H1 (cell line): ENCODE data around the gene ADGRG1. TPM values are rescaled to one million over a fixed set of nuclear protein-coding genes. Genes with fewer than 3 reads are reported as not detected.

Experiments used
- CTCF ChIA-PET: fragments of 300-600 bp; sonication (Branson Sonifier 250); formaldehyde crosslinking; loops from one replicate; lab custom pipeline; 2021; ENCODE audit not compliant: partially characterized antibody; lab: Charles Lee
- POLR2A ChIA-PET: fragments of 300-600 bp; sonication (Branson Sonifier 250); formaldehyde crosslinking; loops from one replicate; lab custom pipeline; 2021; ENCODE audit warnings: inconsistent platforms; ENCODE audit not compliant: partially characterized antibody; lab: Charles Lee
- DNase-seq, 2 experiments: peaks; one replicate each; pipeline versions ENCODE4 v3.0.0 to v3.0.0-alpha.2; 2010 to 2022; ENCODE audit warnings: low spot score in 2 of 2, low read depth in 1 of 2, mixed read lengths in 1 of 2
- FAIRE-seq: peaks from 2 replicates; lab custom pipeline; 2011; peaks lifted over from hg19 to GRCh38; lab: Jason Lieb, UNC
- H2AFZ ChIP-seq: 2 replicates; pipeline ENCODE4 v1.8.1; 2012; ENCODE audit warnings: low read length, inconsistent platforms
- H2AK5ac ChIP-seq: 2 replicates; pipeline ENCODE4 v1.6.1; 2013; ENCODE audit warnings: low read depth, low read length
- H2BK120ac ChIP-seq: replicated peaks from 2 replicates; pipeline ENCODE3; 2013; ENCODE audit warnings: low read depth, low read length, inconsistent platforms
- H2BK12ac ChIP-seq: 2 replicates; pipeline ENCODE4 v1.6.1; 2013; ENCODE audit warnings: low read depth, low read length
- H2BK15ac ChIP-seq: 2 replicates; pipeline ENCODE4 v1.6.1; 2013; ENCODE audit warnings: low read length
- H2BK20ac ChIP-seq: 2 replicates; pipeline ENCODE4 v1.6.1; 2013; ENCODE audit warnings: low read length
- H2BK5ac ChIP-seq: 2 replicates; pipeline ENCODE4 v1.6.1; 2013; ENCODE audit warnings: low read depth, low read length
- H3K14ac ChIP-seq: 2 replicates; pipeline ENCODE4 v1.6.1; 2013; ENCODE audit warnings: inconsistent platforms; ENCODE audit not compliant: insufficient read length
- H3K18ac ChIP-seq: 2 replicates; pipeline ENCODE4 v1.6.1; 2013; ENCODE audit warnings: low read length; ENCODE audit errors: extremely low read depth
- H3K23ac ChIP-seq: 2 replicates; pipeline ENCODE4 v1.6.1; 2013; ENCODE audit warnings: inconsistent platforms; ENCODE audit not compliant: insufficient read length
- H3K23me2 ChIP-seq: 2 replicates; pipeline ENCODE4 v1.6.1; 2013; ENCODE audit warnings: low read depth, low read length
- H3K27ac ChIP-seq: 2 replicates; pipeline ENCODE4 v1.6.1; 2011; ENCODE audit warnings: low read depth, low read length, inconsistent platforms
- H3K27me3 ChIP-seq, 4 experiments: replicated peaks in 1 of 4; 1 replicate in 1 of 4; 2 replicates in 3 of 4; pipeline versions ENCODE4 v1.6.1 to v1.8.1; 2011 to 2013; ENCODE audit warnings: low read length in 3 of 4, mild to moderate bottlenecking in 3 of 4, inconsistent platforms in 2 of 4, mixed read lengths in 2 of 4, moderate library complexity in 1 of 4; ENCODE audit not compliant: control insufficient read depth in 3 of 4, insufficient read depth in 3 of 4; ENCODE audit errors: extremely low read depth in 1 of 4
- H3K36me3 ChIP-seq, 4 experiments: 2 replicates each; pipeline versions ENCODE4 v1.6.1 to v1.8.1; 2011 to 2013; ENCODE audit warnings: mild to moderate bottlenecking in 4 of 4, low read length in 3 of 4, moderate library complexity in 2 of 4, control low read depth in 1 of 4, inconsistent platforms in 1 of 4; ENCODE audit not compliant: insufficient read depth in 4 of 4, control insufficient read depth in 2 of 4
- H3K4ac ChIP-seq: replicated peaks from 2 replicates; pipeline ENCODE3; 2013; ENCODE audit warnings: low read length, low read depth, mixed read lengths, inconsistent platforms; ENCODE audit not compliant: insufficient read length
- H3K4me1 ChIP-seq, 4 experiments: replicated peaks in 1 of 4; 1 replicate in 1 of 4; 2 replicates in 3 of 4; pipeline versions ENCODE4 v1.6.1 to v1.8.1; 2011 to 2013; ENCODE audit warnings: low read length in 3 of 4, inconsistent platforms in 2 of 4, mixed read lengths in 1 of 4; ENCODE audit not compliant: insufficient read depth in 4 of 4, control insufficient read depth in 3 of 4
- H3K4me2 ChIP-seq, 2 experiments: 2 replicates each; pipeline versions ENCODE4 v1.6.1 to v1.8.1; 2011 to 2013; ENCODE audit warnings: low read depth in 2 of 2, low read length in 2 of 2, control low read depth in 1 of 2, inconsistent platforms in 1 of 2, mild to moderate bottlenecking in 1 of 2; ENCODE audit not compliant: insufficient read depth in 1 of 2
- H3K4me3 ChIP-seq, 4 experiments: fragments of 200-600, 300-600 bp in 1 of 4; sonication (generic), shearing (Covaris generic), sonication (Bioruptor Twin) in 1 of 4; 2 replicates each; pipeline versions ENCODE4 v1.5.1 to v1.8.1; 2011 to 2016; ENCODE audit warnings: low read length in 4 of 4, low read depth in 3 of 4, control low read depth in 2 of 4, inconsistent platforms in 2 of 4, mild to moderate bottlenecking in 2 of 4, mixed read lengths in 1 of 4, moderate library complexity in 1 of 4; ENCODE audit not compliant: insufficient read depth in 2 of 4; ENCODE audit errors: extremely low read depth in 1 of 4
- H3K56ac ChIP-seq: replicated peaks from 2 replicates; pipeline ENCODE3; 2013; ENCODE audit warnings: low read depth, mild to moderate bottlenecking, mixed read lengths, low read length, inconsistent platforms; ENCODE audit not compliant: insufficient read length
- H3K79me1 ChIP-seq: 2 replicates; pipeline ENCODE4 v1.6.1; 2013; ENCODE audit warnings: low read depth, low read length, control low read depth
- H3K79me2 ChIP-seq, 2 experiments: 2 replicates each; pipeline versions ENCODE4 v1.6.1 to v1.8.1; 2012 to 2013; ENCODE audit warnings: low read length in 2 of 2, mild to moderate bottlenecking in 2 of 2, inconsistent platforms in 1 of 2; ENCODE audit not compliant: insufficient read depth in 2 of 2, control insufficient read depth in 1 of 2
- H3K9ac ChIP-seq, 4 experiments: replicated peaks in 1 of 4; 1 replicate in 1 of 4; 2 replicates in 3 of 4; pipeline versions ENCODE4 v1.6.1 to v1.8.1; 2011 to 2013; ENCODE audit warnings: low read depth in 3 of 4, low read length in 3 of 4, control low read depth in 2 of 4, mild to moderate bottlenecking in 2 of 4, moderate library complexity in 2 of 4, inconsistent platforms in 1 of 4; ENCODE audit errors: extremely low read depth in 1 of 4
- H3K9me3 ChIP-seq, 2 experiments: 2 replicates each; pipeline versions ENCODE4 v1.6.1 to v1.8.1; 2012 to 2013; ENCODE audit warnings: mild to moderate bottlenecking in 2 of 2, moderate library complexity in 2 of 2, control low read depth in 1 of 2, inconsistent platforms in 1 of 2, low read depth in 1 of 2, low read length in 1 of 2, mixed read lengths in 1 of 2; ENCODE audit not compliant: insufficient read depth in 2 of 2
- H4K20me1 ChIP-seq, 2 experiments: replicated peaks in 1 of 2; 2 replicates each; pipeline versions ENCODE3 to v1.8.1; 2011 to 2013; ENCODE audit warnings: inconsistent platforms in 2 of 2, low read length in 2 of 2, mild to moderate bottlenecking in 1 of 2; ENCODE audit not compliant: insufficient read depth in 2 of 2, control insufficient read depth in 1 of 2
- H4K5ac ChIP-seq: 2 replicates; pipeline ENCODE4 v1.6.1; 2013; ENCODE audit warnings: low read length, low read depth, mixed read lengths, inconsistent platforms; ENCODE audit not compliant: insufficient read length
- H4K8ac ChIP-seq: 2 replicates; pipeline ENCODE4 v1.8.0; 2013; ENCODE audit warnings: mild to moderate bottlenecking, moderate library complexity, low read length, inconsistent platforms; ENCODE audit not compliant: insufficient read depth; ENCODE audit errors: extremely low read depth
- H4K91ac ChIP-seq: replicated peaks from 2 replicates; pipeline ENCODE3; 2013; ENCODE audit warnings: low read length, mixed read lengths, inconsistent platforms; ENCODE audit not compliant: insufficient read length
- ATF2 ChIP-seq: IDR thresholded peaks from 2 replicates; pipeline ENCODE4 v1.6.1; 2012; ENCODE audit warnings: low read length, inconsistent platforms
- BACH1 ChIP-seq: IDR thresholded peaks from 2 replicates; pipeline ENCODE4 v1.6.1; 2012; ENCODE audit warnings: low read length, improper control_type of control experiment
- CEBPB ChIP-seq: IDR thresholded peaks from 2 replicates; pipeline ENCODE4 v1.6.1; 2012; ENCODE audit warnings: low read depth, low read length
- EP300 ChIP-seq, 2 experiments: IDR thresholded peaks; 1 replicate in 1 of 2; 2 replicates in 1 of 2; pipeline ENCODE4 v1.6.1; 2011 to 2012; ENCODE audit warnings: low read depth in 2 of 2, low read length in 2 of 2, mild to moderate bottlenecking in 2 of 2, borderline replicate concordance in 1 of 2, inconsistent platforms in 1 of 2, moderate library complexity in 1 of 2
- HDAC2 ChIP-seq, 2 experiments: fragments of 300-600 bp in 1 of 2; sonication (generic) in 1 of 2; IDR thresholded peaks; 2 replicates each; pipeline ENCODE4 v1.6.1; 2011 to 2012; ENCODE audit warnings: low read depth in 2 of 2, low read length in 2 of 2, mild to moderate bottlenecking in 2 of 2, moderate library complexity in 2 of 2, borderline replicate concordance in 1 of 2, inconsistent platforms in 1 of 2
- KDM5A ChIP-seq: fragments of 200-600 bp; IDR thresholded peaks from 2 replicates; pipeline ENCODE4 v1.7.1; 2012; ENCODE audit warnings: mild to moderate bottlenecking, low read length, inconsistent platforms, mixed read lengths
- RNF2 ChIP-seq: fragments of 200-900, 300-1000 bp; sonication (generic); IDR thresholded peaks from 2 replicates; pipeline ENCODE4 v1.7.1; 2016; ENCODE audit warnings: borderline replicate concordance, low read depth, mild to moderate bottlenecking, antibody characterized with exemption, low read length; ENCODE audit not compliant: poor library complexity, severe bottlenecking; ENCODE audit errors: missing control alignments
- RXRA ChIP-seq: IDR thresholded peaks from 2 replicates; pipeline ENCODE4 v1.6.1; 2011; ENCODE audit warnings: low read depth, mild to moderate bottlenecking, low read length, moderate library complexity; ENCODE audit not compliant: insufficient read depth
- SAP30 ChIP-seq: fragments of 300-600 bp; sonication (generic); IDR thresholded peaks from 2 replicates; pipeline ENCODE4 v1.7.1; 2012; ENCODE audit warnings: low read length, moderate library complexity, mild to moderate bottlenecking, inconsistent platforms; ENCODE audit not compliant: insufficient read depth, insufficient replicate concordance
- SIN3A ChIP-seq, 2 experiments: IDR thresholded peaks in 1 of 2; conservative IDR thresholded peaks in 1 of 2; 2 replicates each; pipeline ENCODE4 v1.6.1; 2011 to 2012; ENCODE audit warnings: low read length in 2 of 2, improper control_type of control experiment in 1 of 2, low read depth in 1 of 2, mild to moderate bottlenecking in 1 of 2
- WGBS, 2 experiments: shearing (Covaris generic) in 1 of 2; methylation state at CpG; one replicate each; pipeline versions ENCODE4 v1.1.6 to v1.1.7; 2013 to 2015; ENCODE audit warnings: low lambda C conversion rate in 2 of 2, mixed read lengths in 2 of 2, inconsistent platforms in 1 of 2, low coverage in 1 of 2, missing lambda C conversion rate in 1 of 2; ENCODE audit not compliant: insufficient replicate concordance in 2 of 2, insufficient coverage in 1 of 2, insufficient read length in 1 of 2; ENCODE audit errors: extremely low coverage in 1 of 2, missing lambda C conversion rate in 1 of 2; 5-methylcytosine and 5-hydroxymethylcytosine counted together
- polyA plus RNA-seq, 7 experiments: library from polyadenylated mRNA; depleted of rRNA in 3 of 7; stranded (reverse) in 5 of 7; unstranded in 2 of 7; fragments of >200 nt in 5 of 7; fragments of 200-250 nt in 2 of 7; gene quantifications; 1 replicate in 5 of 7; 2 replicates in 1 of 7; 4 replicates in 1 of 7; pipeline versions ENCODE4 v1.2.1 to v1.2.3, GENCODE V29; 2011 to 2013; ENCODE audit warnings: missing spikeins in 2 of 7, mixed read lengths in 2 of 7
- total RNA-seq: library from RNA; stranded (reverse); fragmentation: NEBNext Ultra II Directional; extraction: Animal tissue kit (Norgen Biotek cat#: 25700); gene quantifications from 2 replicates; pipeline ENCODE4 v1.2.1, GENCODE V29; 2021

Gene ADGRG1
- total and polyA plus RNA-seq, 2 of the 8 experiments (the other 6 are each of a cell fraction or from before 2014, with no cell fraction given) = 1.3 to 2.6 TPM

GRCh38 chr16:57707331-57707730 lies 78.9 kb downstream of the ADGRG1 start:
- Histone ChIP-seq H3K79me2 (no peaks in the 10 kb centered on the region), H3K4me2 (no peak overlapping the region), H3K4me3 (no peak overlapping the region), H2BK15ac (no peak overlapping the region), H3K56ac (no peak overlapping the region), H2BK20ac (no peak overlapping the region), H3K4me1 (no peaks in the 10 kb centered on the region), H4K91ac (no peak overlapping the region), H3K27ac (no peak overlapping the region), H3K4ac (no peak overlapping the region), H3K79me1 (no peaks in the 10 kb centered on the region), H2BK5ac (no peak overlapping the region), H3K9ac (no peak overlapping the region), H2BK12ac (no peak overlapping the region), H2AK5ac (no peak overlapping the region), H3K18ac (no peak overlapping the region), H3K23me2 (peaks cover 18% of the 10 kb centered on the region; the same call in 1 of the 2 replicates), H3K27me3 (no peaks in the 10 kb centered on the region; a peak in 2 of 7 replicates), H3K14ac (no peak overlapping the region), H2AFZ (no peak overlapping the region), H4K8ac (no peak overlapping the region; the same call in 1 of the 2 replicates), H3K9me3 (no peaks in the 10 kb centered on the region), H4K20me1 (peaks cover 0 to 3% of the 10 kb centered on the region in 2 experiments), H3K23ac (no peak overlapping the region), H2BK120ac (no peak overlapping the region), H4K5ac (no peak overlapping the region), H3K36me3 (no peaks in the 10 kb centered on the region)
- ChIA-PET POLR2A (no interaction called here), CTCF (interaction anchor here (1.3 kb wide), 1 partner anchor 11 kb away, joined by 3 read pairs; no protein-coding TSS in a partner anchor)
- WGBS, 2 experiments = 73% methylated on average over 11 of the region's 11 CpGs; no CpG with 5 or more reads in 1 of the 2 experiments
- no peak for FAIRE-seq
- DNase-seq = no peak
- TF ChIP-seq KDM5A (no peak), RNF2 (no peak), RXRA (no peak), SAP30 (no peak), CEBPB (no peak), SIN3A (conservative IDR thresholded peaks at IDR 0.05 in 1 of 2, IDR thresholded peaks at IDR 0.05 in 1 of 2; ENCODE audit: low read depth in 1 of 2, low read length in 2 of 2) (no peak), ATF2 (no peak), HDAC2 (IDR thresholded peaks at IDR 0.05; ENCODE audit: borderline replicate concordance in 1 of 2, low read depth in 2 of 2, low read length in 2 of 2) (no peak), EP300 (IDR thresholded peaks at IDR 0.05; ENCODE audit: borderline replicate concordance in 1 of 2, low read depth in 2 of 2, low read length in 2 of 2) (no peak), BACH1 (no peak)
